Uterus (tissue), 2 donors: ENCODE measurements around the gene MBP.

Experiments
- POLR2A ChIP-seq, 2 donors: fragments of 450-650 bp; IDR thresholded peaks; one replicate each; pipeline ENCODE4 v1.6.1; 2016; ENCODE audit warnings: antibody characterized with exemption in 2 of 2, mild to moderate bottlenecking in 1 of 2, moderate library complexity in 1 of 2
- TF ChIP-seq, protein P1 (sequence below), 4 experiments: fragments of 200-600 bp in 2 of 4; fragments of 450-650 bp in 2 of 4; sonication (generic) in 2 of 4; IDR thresholded peaks; one replicate each; pipeline ENCODE4 v1.5.1; 2016 to 2019; ENCODE audit warnings: antibody characterized with exemption in 4 of 4, mild to moderate bottlenecking in 2 of 4, moderate library complexity in 1 of 4

DNA sequence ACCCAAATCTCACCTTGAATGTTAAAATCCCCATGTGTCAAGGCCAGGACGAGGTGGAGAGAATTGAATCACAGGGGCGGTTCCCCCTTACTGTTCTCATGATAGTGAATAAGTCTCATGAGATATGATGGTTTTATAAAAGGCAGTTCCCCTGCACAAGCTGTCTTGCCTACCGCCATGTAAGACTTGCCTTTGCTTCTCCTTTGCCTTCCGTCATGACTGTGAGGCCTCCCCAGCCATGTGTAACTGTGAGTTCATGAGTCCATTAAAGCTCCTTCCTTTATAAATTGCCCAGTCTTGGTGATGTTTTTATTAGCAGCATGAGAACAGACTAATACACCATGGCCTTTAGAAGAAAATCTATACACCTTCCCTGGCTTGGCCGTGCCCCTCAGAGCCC is 7.4 kb upstream of the MBP start:
- no peak for TF ChIP-seq POLR2A (IDR thresholded peaks at IDR 0.05)
- TF ChIP-seq, protein P1, sequence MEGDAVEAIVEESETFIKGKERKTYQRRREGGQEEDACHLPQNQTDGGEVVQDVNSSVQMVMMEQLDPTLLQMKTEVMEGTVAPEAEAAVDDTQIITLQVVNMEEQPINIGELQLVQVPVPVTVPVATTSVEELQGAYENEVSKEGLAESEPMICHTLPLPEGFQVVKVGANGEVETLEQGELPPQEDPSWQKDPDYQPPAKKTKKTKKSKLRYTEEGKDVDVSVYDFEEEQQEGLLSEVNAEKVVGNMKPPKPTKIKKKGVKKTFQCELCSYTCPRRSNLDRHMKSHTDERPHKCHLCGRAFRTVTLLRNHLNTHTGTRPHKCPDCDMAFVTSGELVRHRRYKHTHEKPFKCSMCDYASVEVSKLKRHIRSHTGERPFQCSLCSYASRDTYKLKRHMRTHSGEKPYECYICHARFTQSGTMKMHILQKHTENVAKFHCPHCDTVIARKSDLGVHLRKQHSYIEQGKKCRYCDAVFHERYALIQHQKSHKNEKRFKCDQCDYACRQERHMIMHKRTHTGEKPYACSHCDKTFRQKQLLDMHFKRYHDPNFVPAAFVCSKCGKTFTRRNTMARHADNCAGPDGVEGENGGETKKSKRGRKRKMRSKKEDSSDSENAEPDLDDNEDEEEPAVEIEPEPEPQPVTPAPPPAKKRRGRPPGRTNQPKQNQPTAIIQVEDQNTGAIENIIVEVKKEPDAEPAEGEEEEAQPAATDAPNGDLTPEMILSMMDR (IDR thresholded peaks at IDR 0.05): no peak
